Measurements from ENCODE around the gene ETFA. TPM values are rescaled to one million over a fixed set of nuclear protein-coding genes. Genes with fewer than 3 reads are reported as not detected.

Gene ETFA
- total and polyA plus RNA-seq, 2 experiments from 2014 or later, result 175 to 185 TPM

GRCh38 chr15:76259392-76259791 is 51.9 kb downstream of the ETFA start:
- TF ChIP-seq EZH2phosphoT487 (IDR thresholded peaks at IDR 0.05; ENCODE audit: low read depth, severe bottlenecking, unreplicated experiment), result no peak
- no peak for TF ChIP-seq EZH2 (IDR thresholded peaks at IDR 0.05; ENCODE audit: borderline replicate concordance)
- no peak for TF ChIP-seq CTCF (IDR thresholded peaks at IDR 0.05; ENCODE audit: poor library complexity)
- Histone ChIP-seq H3K9me2 (replicated peaks; ENCODE audit: insufficient read depth) (no peaks in the 10 kb centered on the region), H3K4me1 (ENCODE audit: insufficient read depth) (no peaks in the 10 kb centered on the region), H2AFZ (no peak overlapping the region), H3K36me3 (replicated peaks; ENCODE audit: insufficient read depth, low read depth) (peaks cover 11% of the 10 kb centered on the region), H3K79me2 (peaks cover 1% of the 10 kb centered on the region), H4K20me1 (ENCODE audit: insufficient read depth, poor library complexity, severe bottlenecking) (no peaks in the 10 kb centered on the region), H3K4me2 (no peak overlapping the region), H3K9me3 (ENCODE audit: low read depth) (peaks cover 20% of the 10 kb centered on the region), H3K27ac (no peak overlapping the region), H3K27me3 (no peaks in the 10 kb centered on the region), H3K4me3 (no peak overlapping the region)
- DNase-seq (ENCODE audit: low spot score), result no peak
- WGBS (ENCODE audit: low lambda C conversion rate, missing lambda C conversion rate), result over 99% methylated on average over 13 of the region's 13 CpGs

DNA sequence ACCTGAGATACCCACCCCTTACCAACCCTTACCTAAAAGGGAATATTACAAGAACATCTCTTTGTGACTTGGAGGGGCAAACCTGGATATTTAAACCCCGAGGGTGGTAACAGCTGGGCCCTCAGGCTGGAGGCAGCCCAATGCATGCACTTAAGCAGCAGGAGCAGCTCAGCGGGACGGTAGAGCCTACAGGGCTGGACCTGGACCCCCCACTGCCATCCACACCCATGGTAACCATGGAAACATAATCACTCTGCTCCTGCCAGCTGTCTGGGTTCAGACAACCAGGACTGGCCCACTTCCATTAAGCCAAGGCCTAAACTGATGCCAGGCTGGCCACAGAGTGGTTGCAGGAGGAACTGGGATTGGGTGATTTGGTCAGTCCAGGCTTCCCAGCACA is 52.8 kb downstream of the ETFA start:
- DNase-seq (ENCODE audit: low spot score), result no peak
- Histone ChIP-seq H2AFZ (no peak overlapping the region), H3K27ac (no peak overlapping the region), H3K4me1 (ENCODE audit: insufficient read depth) (no peaks in the 10 kb centered on the region), H3K9me3 (ENCODE audit: low read depth) (peaks cover 15% of the 10 kb centered on the region), H3K9me2 (replicated peaks; ENCODE audit: insufficient read depth) (no peaks in the 10 kb centered on the region), H3K4me3 (no peak overlapping the region), H3K79me2 (peaks cover 2% of the 10 kb centered on the region), H3K4me2 (no peak overlapping the region), H3K27me3 (no peaks in the 10 kb centered on the region), H4K20me1 (ENCODE audit: insufficient read depth, poor library complexity, severe bottlenecking) (no peaks in the 10 kb centered on the region), H3K36me3 (replicated peaks; ENCODE audit: insufficient read depth, low read depth) (peaks cover 7% of the 10 kb centered on the region)
- 73% methylated on average over 3 of the region's 3 CpGs for WGBS (ENCODE audit: low lambda C conversion rate, missing lambda C conversion rate)
- TF ChIP-seq CTCF (IDR thresholded peaks at IDR 0.05; ENCODE audit: poor library complexity) (no peak), EZH2 (IDR thresholded peaks at IDR 0.05; ENCODE audit: borderline replicate concordance) (no peak), EZH2phosphoT487 (IDR thresholded peaks at IDR 0.05; ENCODE audit: low read depth, severe bottlenecking, unreplicated experiment) (no peak)

- WGBS (ENCODE audit: low lambda C conversion rate, missing lambda C conversion rate), result 82% methylated on average over 3 of the region's 3 CpGs
- no peak for TF ChIP-seq EZH2 (IDR thresholded peaks at IDR 0.05; ENCODE audit: borderline replicate concordance)
- TF ChIP-seq CTCF (IDR thresholded peaks at IDR 0.05; ENCODE audit: poor library complexity), result no peak
- TF ChIP-seq EZH2phosphoT487 (IDR thresholded peaks at IDR 0.05; ENCODE audit: low read depth, severe bottlenecking, unreplicated experiment), result no peak
- Histone ChIP-seq H3K4me2 (no peak overlapping the region), H4K20me1 (ENCODE audit: insufficient read depth, poor library complexity, severe bottlenecking) (peaks cover 4% of the 10 kb centered on the region), H3K4me1 (ENCODE audit: insufficient read depth) (no peaks in the 10 kb centered on the region), H2AFZ (no peak overlapping the region), H3K27ac (no peak overlapping the region), H3K36me3 (replicated peaks; ENCODE audit: insufficient read depth, low read depth) (no peaks in the 10 kb centered on the region), H3K4me3 (no peak overlapping the region), H3K79me2 (peaks cover 10% of the 10 kb centered on the region), H3K9me2 (replicated peaks; ENCODE audit: insufficient read depth) (no peaks in the 10 kb centered on the region), H3K9me3 (ENCODE audit: low read depth) (no peaks in the 10 kb centered on the region), H3K27me3 (no peaks in the 10 kb centered on the region)
- DNase-seq (ENCODE audit: low spot score), result no peak
Observed at GRCh38 chr15:76253691-76254473, 57.4 kb downstream of the ETFA start.

All from hepatocyte (in vitro differentiated cells).